Upper lobe of left lung (tissue), 6 donors: Measurements from ENCODE around the gene MUC16. TPM values are rescaled to one million over a fixed set of nuclear protein-coding genes. Genes with fewer than 3 reads are reported as not detected.

Experiments used
- ATAC-seq, 2 donors: fragments of 200-7000 bp; cut with Tn5 transposase; one replicate each; pipeline ENCODE4 v1.9.1; 2022; ENCODE audit warnings: mild to moderate bottlenecking in 2 of 2, moderate library complexity in 2 of 2; ENCODE audit not compliant: low FRiP score in 2 of 2
- DNase-seq, 2 donors: peaks; one replicate each; pipeline ENCODE4 v3.0.0-alpha.2; 2019 to 2020
- H3K27ac ChIP-seq, 4 donors: fragments of 200-600 bp; sonication (generic); one replicate each; pipeline ENCODE4 v1.5.1; 2016 to 2019
- H3K27me3 ChIP-seq, 4 donors: fragments of 200-600 bp; sonication (generic); one replicate each; pipeline ENCODE4 v1.5.1; 2017 to 2019
- H3K36me3 ChIP-seq, 4 donors: fragments of 200-600 bp; sonication (generic); one replicate each; pipeline ENCODE4 v1.5.1; 2016 to 2019
- H3K4me1 ChIP-seq, 4 donors: fragments of 200-600 bp; sonication (generic); one replicate each; pipeline ENCODE4 v1.5.1; 2018 to 2019
- H3K4me3 ChIP-seq, 4 donors: fragments of 200-600 bp; sonication (generic); one replicate each; pipeline ENCODE4 v1.5.1; 2017 to 2019; ENCODE audit warnings: mild to moderate bottlenecking in 2 of 4, moderate library complexity in 1 of 4
- H3K9me3 ChIP-seq, 4 donors: fragments of 200-600 bp; sonication (generic); one replicate each; pipeline ENCODE4 v1.5.1; 2018 to 2019
- EP300 ChIP-seq, 4 donors: sonication (generic); formaldehyde crosslinking; IDR thresholded peaks; one replicate each; pipeline ENCODE4 v1.5.1; 2017; ENCODE audit warnings: antibody characterized with exemption in 4 of 4, control low read depth in 2 of 4
- POLR2A ChIP-seq, 4 donors: fragments of 450-650 bp; IDR thresholded peaks; one replicate each; pipeline ENCODE4 v1.5.1; 2016 to 2017; ENCODE audit warnings: antibody characterized with exemption in 4 of 4, mild to moderate bottlenecking in 2 of 4
- POLR2AphosphoS5 ChIP-seq, 2 donors: sonication (generic); formaldehyde crosslinking; IDR thresholded peaks; one replicate each; pipeline ENCODE4 v1.5.1; 2017; ENCODE audit warnings: antibody characterized with exemption in 2 of 2
- WGBS, 2 donors: methylation state at CpG; one replicate each; pipeline ENCODE4 v1.1.5; 2017 to 2018; 5-methylcytosine and 5-hydroxymethylcytosine counted together
- total RNA-seq, 6 donors: library from RNA; depleted of rRNA in 4 of 6; stranded (reverse); fragments of >200 nt in 4 of 6; gene quantifications; one replicate each; pipeline versions ENCODE4 v1.1.0 to v1.2.1, GENCODE V29; 2016 to 2021
- TF ChIP-seq, protein P1 (sequence below), 6 experiments: fragments of 450-650 bp in 4 of 6; fragments of 200-600 bp in 2 of 6; sonication (generic) in 2 of 6; IDR thresholded peaks; one replicate each; pipeline ENCODE4 v1.5.1; 2016 to 2019; ENCODE audit warnings: antibody characterized with exemption in 6 of 6
- donor health status: DM: no; HTN: no; CAD: no; lungs with moderate emphysema.
- donor health status: DM: no; HTN: yes; CAD: no; lungs with severe emphysema.

MUC16 gene
- total RNA-seq, 6 donors from 2014 or later = 0.15 to 24.7 (median 0.82) TPM

- H3K27ac ChIP-seq = no peak overlapping the region
- no peaks in the 10 kb centered on the region for H3K9me3 ChIP-seq
- ATAC-seq (no peak), DNase-seq (no peak)
- TF ChIP-seq POLR2A (IDR thresholded peaks at IDR 0.05) = no peak
- TF ChIP-seq POLR2AphosphoS5 (IDR thresholded peaks at IDR 0.05) = no peak
- TF ChIP-seq EP300 (IDR thresholded peaks at IDR 0.05) = no peak
- TF ChIP-seq, protein P1, sequence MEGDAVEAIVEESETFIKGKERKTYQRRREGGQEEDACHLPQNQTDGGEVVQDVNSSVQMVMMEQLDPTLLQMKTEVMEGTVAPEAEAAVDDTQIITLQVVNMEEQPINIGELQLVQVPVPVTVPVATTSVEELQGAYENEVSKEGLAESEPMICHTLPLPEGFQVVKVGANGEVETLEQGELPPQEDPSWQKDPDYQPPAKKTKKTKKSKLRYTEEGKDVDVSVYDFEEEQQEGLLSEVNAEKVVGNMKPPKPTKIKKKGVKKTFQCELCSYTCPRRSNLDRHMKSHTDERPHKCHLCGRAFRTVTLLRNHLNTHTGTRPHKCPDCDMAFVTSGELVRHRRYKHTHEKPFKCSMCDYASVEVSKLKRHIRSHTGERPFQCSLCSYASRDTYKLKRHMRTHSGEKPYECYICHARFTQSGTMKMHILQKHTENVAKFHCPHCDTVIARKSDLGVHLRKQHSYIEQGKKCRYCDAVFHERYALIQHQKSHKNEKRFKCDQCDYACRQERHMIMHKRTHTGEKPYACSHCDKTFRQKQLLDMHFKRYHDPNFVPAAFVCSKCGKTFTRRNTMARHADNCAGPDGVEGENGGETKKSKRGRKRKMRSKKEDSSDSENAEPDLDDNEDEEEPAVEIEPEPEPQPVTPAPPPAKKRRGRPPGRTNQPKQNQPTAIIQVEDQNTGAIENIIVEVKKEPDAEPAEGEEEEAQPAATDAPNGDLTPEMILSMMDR (IDR thresholded peaks at IDR 0.05) = no peak
- no peaks in the 10 kb centered on the region for H3K4me1 ChIP-seq
- WGBS, 2 donors = 50 to 56% methylated on average over 1 to 3 of the region's 3 CpGs
- H3K36me3 ChIP-seq = no peaks in the 10 kb centered on the region
- H3K27me3 ChIP-seq = no peaks in the 10 kb centered on the region
- H3K4me3 ChIP-seq = no peak overlapping the region
These were observed 23.9 kb downstream of the MUC16 start for GRCh38 chr19:8986296-8986695.

- H3K9me3 ChIP-seq = no peaks in the 10 kb centered on the region
- TF ChIP-seq POLR2AphosphoS5 (IDR thresholded peaks at IDR 0.05) (no peak), EP300 (IDR thresholded peaks at IDR 0.05) (no peak), POLR2A (IDR thresholded peaks at IDR 0.05) (no peak)
- TF ChIP-seq, protein P1 (IDR thresholded peaks at IDR 0.05) = no peak
- ATAC-seq = no peak
- WGBS, 2 donors = 56 to 60% methylated on average over 5 of the region's 5 CpGs
- no peaks in the 10 kb centered on the region for H3K27me3 ChIP-seq
- H3K4me3 ChIP-seq = no peak overlapping the region
- no peak for DNase-seq
- H3K4me1 ChIP-seq = no peaks in the 10 kb centered on the region
- no peaks in the 10 kb centered on the region for H3K36me3 ChIP-seq
- H3K27ac ChIP-seq = no peak overlapping the region
These were observed 36.6 kb downstream of the MUC16 start for GRCh38 chr19:8973501-8974091.

DNA sequence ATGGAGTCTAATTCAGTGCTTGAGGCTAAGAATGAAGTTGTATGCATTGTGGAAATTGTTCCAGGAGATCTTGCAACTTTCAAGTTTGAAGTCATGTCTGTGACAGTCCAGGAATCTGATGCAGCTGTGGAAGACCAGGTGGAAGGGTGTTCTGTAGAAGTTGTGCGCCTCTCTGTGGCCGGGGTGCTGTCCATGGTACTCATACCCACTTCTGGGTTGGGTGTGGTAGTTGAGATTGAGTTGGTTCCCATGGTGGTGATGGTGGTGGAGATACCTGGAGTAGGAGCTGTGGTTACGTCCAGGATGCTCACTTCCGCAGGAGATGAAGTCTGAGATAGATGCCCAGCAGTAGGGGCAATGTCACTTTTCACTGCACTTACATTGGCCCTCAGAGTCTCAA is 44.3 kb downstream of the MUC16 start:
- Histone ChIP-seq H3K4me1 (no peaks in the 10 kb centered on the region), H3K4me3 (no peak overlapping the region), H3K27ac (no peak overlapping the region), H3K36me3 (no peaks in the 10 kb centered on the region), H3K9me3 (no peaks in the 10 kb centered on the region), H3K27me3 (no peaks in the 10 kb centered on the region)
- TF ChIP-seq POLR2AphosphoS5 (IDR thresholded peaks at IDR 0.05) = no peak
- TF ChIP-seq EP300 (IDR thresholded peaks at IDR 0.05) = no peak
- no peak for TF ChIP-seq POLR2A (IDR thresholded peaks at IDR 0.05)
- TF ChIP-seq, protein P1 (IDR thresholded peaks at IDR 0.05) = no peak
- 55 to 56% methylated on average over 4 of the region's 4 CpGs for WGBS, 2 donors
- ATAC-seq (no peak), DNase-seq (no peak)

Other genes with a start within 250 kb of the MUC16 start
- 10 to 100 TPM; 18.2 to 36.8 (median 25.7) TPM for gene ZNF558, start 178.1 kb downstream of the MUC16 start, total RNA-seq
- not detected for gene MBD3L1, start 178.0 kb downstream of the MUC16 start, total RNA-seq
- not detected for gene OR1M1, start 76.7 kb upstream of the MUC16 start, total RNA-seq
- not detected for gene OR7G2, start 97.1 kb upstream of the MUC16 start, total RNA-seq
- not detected for gene OR7G1, start 105.4 kb upstream of the MUC16 start, total RNA-seq
- not detected for gene OR7G3, start 116.5 kb upstream of the MUC16 start, total RNA-seq
- gene ZNF317, start 130.0 kb upstream of the MUC16 start, total RNA-seq = 10 to 100 TPM; 15.9 to 39.8 (median 25.0) TPM
- gene OR7D2, start 168.6 kb upstream of the MUC16 start, total RNA-seq = under 1 TPM in 2 of 6 donors, not detected in 4; 0.33 to 0.57 TPM
- not detected for gene OR7D4, start 209.2 kb upstream of the MUC16 start, total RNA-seq
- not detected for gene OR7E24, start 240.5 kb upstream of the MUC16 start, total RNA-seq